HepG2 (cell line): ENCODE results near the gene CDC34.

Experiments used
- CEBPG ChIP-seq: IDR thresholded peaks from 2 replicates; pipeline ENCODE4 v1.6.1; 2016
- CHD4 ChIP-seq: fragments of 200-600 bp; sonication (generic); IDR thresholded peaks from 2 replicates; pipeline ENCODE4 v1.7.0; 2017; ENCODE audit warnings: mild to moderate bottlenecking, low read length, borderline replicate concordance
- SP4 ChIP-seq: sonication (generic); formaldehyde crosslinking; IDR thresholded peaks from 2 replicates; pipeline ENCODE4 v1.8.1; 2023; ENCODE audit warnings: mild to moderate bottlenecking, missing genetic modification reagents
- YY1 ChIP-seq: IDR thresholded peaks from 2 replicates; pipeline ENCODE4 v1.6.1; 2011; ENCODE audit warnings: low read length, low read depth, moderate library complexity, mild to moderate bottlenecking; ENCODE audit not compliant: insufficient read depth, insufficient replicate concordance
- ZNF232 ChIP-seq: sonication (generic); formaldehyde crosslinking; IDR thresholded peaks from 2 replicates; pipeline ENCODE4 v1.4.0; 2020; ENCODE audit warnings: missing genetic modification reagents, borderline replicate concordance
- ZNF263 ChIP-seq: sonication (generic); formaldehyde crosslinking; IDR thresholded peaks from 2 replicates; pipeline ENCODE4 v1.4.0; 2020; ENCODE audit warnings: missing genetic modification reagents
- TF ChIP-seq, protein P1 (sequence below): sonication (generic); formaldehyde crosslinking; IDR thresholded peaks from 2 replicates; pipeline ENCODE4 v1.5.0; 2020; ENCODE audit warnings: mild to moderate bottlenecking, missing genetic modification reagents, moderate library complexity
- TF ChIP-seq, protein P2 (sequence below): sonication (generic); formaldehyde crosslinking; IDR thresholded peaks from 2 replicates; pipeline ENCODE4 v1.4.0; 2020; ENCODE audit warnings: mild to moderate bottlenecking, missing genetic modification reagents
- TF ChIP-seq, protein P3 (sequence below): IDR thresholded peaks from 2 replicates; pipeline ENCODE4 v1.6.1; 2012; ENCODE audit warnings: inconsistent platforms
- TF ChIP-seq, protein P4 (sequence below): sonication (generic); formaldehyde crosslinking; conservative IDR thresholded peaks from 2 replicates; pipeline ENCODE4 v1.8.0; 2022; ENCODE audit warnings: missing genetic modification reagents

DNA sequence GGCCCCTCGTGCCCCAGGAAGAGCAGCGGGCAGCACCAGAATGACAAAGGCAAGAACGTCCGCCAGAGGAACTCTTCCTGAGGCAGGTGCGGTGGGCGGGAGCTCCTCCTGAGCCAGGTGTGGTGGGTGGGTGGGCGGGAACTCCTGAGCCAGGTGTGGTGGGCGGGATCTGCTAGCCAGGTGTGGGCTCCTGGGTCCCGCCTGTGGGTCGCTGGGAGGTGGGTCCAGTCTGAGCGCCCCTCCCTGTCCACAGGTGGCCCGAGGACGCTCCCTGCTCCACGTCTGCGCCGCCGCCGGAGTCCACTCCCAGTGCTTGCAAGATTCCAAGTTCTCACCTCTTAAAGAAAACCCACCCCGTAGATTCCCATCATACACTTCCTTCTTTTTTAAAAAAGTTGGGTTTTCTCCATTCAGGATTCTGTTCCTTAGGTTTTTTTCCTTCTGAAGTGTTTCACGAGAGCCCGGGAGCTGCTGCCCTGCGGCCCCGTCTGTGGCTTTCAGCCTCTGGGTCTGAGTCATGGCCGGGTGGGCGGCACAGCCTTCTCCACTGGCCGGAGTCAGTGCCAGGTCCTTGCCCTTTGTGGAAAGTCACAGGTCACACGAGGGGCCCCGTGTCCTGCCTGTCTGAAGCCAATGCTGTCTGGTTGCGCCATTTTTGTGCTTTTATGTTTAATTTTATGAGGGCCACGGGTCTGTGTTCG is 51.1 kb downstream of the CDC34 start:
- no peak for TF ChIP-seq CEBPG
- TF ChIP-seq, protein P1, sequence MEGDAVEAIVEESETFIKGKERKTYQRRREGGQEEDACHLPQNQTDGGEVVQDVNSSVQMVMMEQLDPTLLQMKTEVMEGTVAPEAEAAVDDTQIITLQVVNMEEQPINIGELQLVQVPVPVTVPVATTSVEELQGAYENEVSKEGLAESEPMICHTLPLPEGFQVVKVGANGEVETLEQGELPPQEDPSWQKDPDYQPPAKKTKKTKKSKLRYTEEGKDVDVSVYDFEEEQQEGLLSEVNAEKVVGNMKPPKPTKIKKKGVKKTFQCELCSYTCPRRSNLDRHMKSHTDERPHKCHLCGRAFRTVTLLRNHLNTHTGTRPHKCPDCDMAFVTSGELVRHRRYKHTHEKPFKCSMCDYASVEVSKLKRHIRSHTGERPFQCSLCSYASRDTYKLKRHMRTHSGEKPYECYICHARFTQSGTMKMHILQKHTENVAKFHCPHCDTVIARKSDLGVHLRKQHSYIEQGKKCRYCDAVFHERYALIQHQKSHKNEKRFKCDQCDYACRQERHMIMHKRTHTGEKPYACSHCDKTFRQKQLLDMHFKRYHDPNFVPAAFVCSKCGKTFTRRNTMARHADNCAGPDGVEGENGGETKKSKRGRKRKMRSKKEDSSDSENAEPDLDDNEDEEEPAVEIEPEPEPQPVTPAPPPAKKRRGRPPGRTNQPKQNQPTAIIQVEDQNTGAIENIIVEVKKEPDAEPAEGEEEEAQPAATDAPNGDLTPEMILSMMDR (CRISPR knock-in tag) = no peak
- TF ChIP-seq, protein P2, sequence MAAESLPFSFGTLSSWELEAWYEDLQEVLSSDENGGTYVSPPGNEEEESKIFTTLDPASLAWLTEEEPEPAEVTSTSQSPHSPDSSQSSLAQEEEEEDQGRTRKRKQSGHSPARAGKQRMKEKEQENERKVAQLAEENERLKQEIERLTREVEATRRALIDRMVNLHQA = no peak
- TF ChIP-seq, protein P3, sequence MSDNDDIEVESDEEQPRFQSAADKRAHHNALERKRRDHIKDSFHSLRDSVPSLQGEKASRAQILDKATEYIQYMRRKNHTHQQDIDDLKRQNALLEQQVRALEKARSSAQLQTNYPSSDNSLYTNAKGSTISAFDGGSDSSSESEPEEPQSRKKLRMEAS = no peak
- TF ChIP-seq, protein P4, sequence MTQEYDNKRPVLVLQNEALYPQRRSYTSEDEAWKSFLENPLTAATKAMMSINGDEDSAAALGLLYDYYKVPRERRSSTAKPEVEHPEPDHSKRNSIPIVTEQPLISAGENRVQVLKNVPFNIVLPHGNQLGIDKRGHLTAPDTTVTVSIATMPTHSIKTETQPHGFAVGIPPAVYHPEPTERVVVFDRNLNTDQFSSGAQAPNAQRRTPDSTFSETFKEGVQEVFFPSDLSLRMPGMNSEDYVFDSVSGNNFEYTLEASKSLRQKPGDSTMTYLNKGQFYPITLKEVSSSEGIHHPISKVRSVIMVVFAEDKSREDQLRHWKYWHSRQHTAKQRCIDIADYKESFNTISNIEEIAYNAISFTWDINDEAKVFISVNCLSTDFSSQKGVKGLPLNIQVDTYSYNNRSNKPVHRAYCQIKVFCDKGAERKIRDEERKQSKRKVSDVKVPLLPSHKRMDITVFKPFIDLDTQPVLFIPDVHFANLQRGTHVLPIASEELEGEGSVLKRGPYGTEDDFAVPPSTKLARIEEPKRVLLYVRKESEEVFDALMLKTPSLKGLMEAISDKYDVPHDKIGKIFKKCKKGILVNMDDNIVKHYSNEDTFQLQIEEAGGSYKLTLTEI = no peak
- TF ChIP-seq SP4 (CRISPR knock-in tag) = no peak
- TF ChIP-seq YY1 = no peak
- TF ChIP-seq ZNF232 (CRISPR knock-in tag) = no peak
- TF ChIP-seq ZNF263 = no peak
- TF ChIP-seq CHD4 = no peak
